CD4-positive, CD25-positive, alpha-beta regulatory T cell (primary cell): ENCODE measurements around the gene JADE2. TPM values are rescaled to one million over a fixed set of nuclear protein-coding genes. Genes with fewer than 3 reads are reported as not detected.

Experiments used
- ATAC-seq, 2 donors: fragments of 150-1000 bp; cut with Tn5 transposase; one replicate each; pipeline ENCODE4 v1.10.0; 2021; ENCODE audit warnings: low read depth in 2 of 2, moderate number of reproducible peaks in 2 of 2, moderate library complexity in 1 of 2
- DNase-seq, 3 donors: peaks; one replicate each; pipeline versions ENCODE4 v3.0.0 to v3.0.0-alpha.2; 2012 to 2022; ENCODE audit warnings: mixed read lengths in 1 of 3
- H3K27ac ChIP-seq: one replicate; pipeline ENCODE4 v1.7.0; 2013; ENCODE audit warnings: mild to moderate bottlenecking, low read length; ENCODE audit not compliant: insufficient read depth, poor library complexity, severe bottlenecking
- H3K27me3 ChIP-seq: one replicate; pipeline ENCODE4 v1.7.0; 2013; ENCODE audit warnings: low read length; ENCODE audit not compliant: control insufficient read depth, insufficient read depth
- H3K36me3 ChIP-seq: one replicate; pipeline ENCODE4 v1.7.0; 2013; ENCODE audit warnings: mild to moderate bottlenecking, low read length, moderate library complexity; ENCODE audit not compliant: control insufficient read depth, insufficient read depth
- H3K4me1 ChIP-seq: 2 replicates; pipeline ENCODE4 v1.7.0; 2013; ENCODE audit warnings: mild to moderate bottlenecking, low read length; ENCODE audit not compliant: insufficient read depth, control insufficient read depth, poor library complexity, severe bottlenecking
- H3K4me3 ChIP-seq: one replicate; pipeline ENCODE4 v1.7.0; 2013; ENCODE audit warnings: low read depth, mild to moderate bottlenecking, low read length, moderate library complexity
- H3K9me3 ChIP-seq, 2 experiments: 1 replicate in 1 of 2; 2 replicates in 1 of 2; pipeline ENCODE4 v1.7.0; 2013; ENCODE audit warnings: low read length in 2 of 2, mild to moderate bottlenecking in 1 of 2, moderate library complexity in 1 of 2; ENCODE audit not compliant: control insufficient read depth in 2 of 2
- H3K27ac Mint-ChIP-seq, 3 donors: one replicate each; pipeline ENCODE4 v1.8.0; 2020 to 2022; ENCODE audit warnings: mild to moderate bottlenecking in 3 of 3, mixed read lengths in 3 of 3, moderate library complexity in 2 of 3
- H3K27me3 Mint-ChIP-seq: one replicate; pipeline ENCODE4 v1.8.0; 2022; ENCODE audit warnings: mild to moderate bottlenecking, mixed read lengths
- H3K36me3 Mint-ChIP-seq: one replicate; pipeline ENCODE4 v1.8.0; 2020; ENCODE audit warnings: mixed read lengths
- H3K4me1 Mint-ChIP-seq, 4 donors: one replicate each; pipeline ENCODE4 v1.8.0; 2020 to 2022; ENCODE audit warnings: mixed read lengths in 4 of 4, mild to moderate bottlenecking in 1 of 4
- H3K4me3 Mint-ChIP-seq, 4 donors: one replicate each; pipeline ENCODE4 v1.8.0; 2020 to 2022; ENCODE audit warnings: mild to moderate bottlenecking in 4 of 4, mixed read lengths in 4 of 4, moderate library complexity in 3 of 4
- H3K9me3 Mint-ChIP-seq, 7 donors: one replicate each; pipeline ENCODE4 v1.8.0; 2020 to 2022; ENCODE audit warnings: mixed read lengths in 7 of 7, mild to moderate bottlenecking in 3 of 7, moderate library complexity in 2 of 7
- polyA plus RNA-seq, 4 donors: library from polyadenylated mRNA; unstranded; fragments of 300-500 nt; fragmentation: Illumina TruSeq; gene quantifications; one replicate each; pipeline ENCODE4 v1.2.3, GENCODE V29; 2021
- total RNA-seq: library from RNA; stranded (reverse); gene quantifications from one replicate; pipeline ENCODE4 v1.2.3, GENCODE V29; 2022

JADE2 gene
- total and polyA plus RNA-seq, 5 donors from 2014 or later: 19.2 to 162 (median 25.9) TPM

DNA sequence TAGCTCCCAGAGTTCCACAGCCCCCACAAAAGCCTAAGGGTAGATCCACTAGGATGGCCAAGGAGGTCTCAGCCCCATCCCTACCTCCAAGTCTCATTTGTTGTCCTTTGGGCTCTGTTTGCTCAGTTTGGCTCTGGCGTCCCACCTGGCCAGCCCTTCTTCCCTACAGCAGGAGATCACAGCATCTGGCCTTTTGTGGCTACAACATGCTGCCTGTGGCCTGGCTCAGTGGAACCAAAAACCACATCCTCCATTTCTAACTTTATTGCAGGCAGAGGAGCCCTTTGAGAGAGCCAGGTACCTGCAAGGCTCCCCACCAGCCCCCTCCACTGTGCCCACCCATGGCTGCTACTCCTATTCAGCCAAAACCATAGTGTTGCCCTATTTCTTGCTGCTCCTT, 11.4 kb downstream of the JADE2 start:
- Histone ChIP-seq H3K36me3 (peaks cover 69% of the 10 kb centered on the region), H3K4me3 (no peak overlapping the region), H3K4me1 (peaks cover 67% of the 10 kb centered on the region), H3K9me3 (no peaks in the 10 kb centered on the region), H3K27me3 (no peaks in the 10 kb centered on the region), H3K27ac (no peak overlapping the region)
- peak overlapping the region; percentile 46 to 79 (median 63) for H3K27ac Mint-ChIP-seq
- ATAC-seq (no peak), DNase-seq (peak in 1 of 3 donors; percentile 27)
- H3K36me3 Mint-ChIP-seq: peaks cover 38% of the 10 kb centered on the region
- no peaks in the 10 kb centered on the region for H3K27me3 Mint-ChIP-seq
- no peaks in the 10 kb centered on the region for H3K9me3 Mint-ChIP-seq
- H3K4me1 Mint-ChIP-seq: peaks cover 16 to 85% (median 45%) of the 10 kb centered on the region in 4 donors
- H3K4me3 Mint-ChIP-seq: peak overlapping the region in 1 of 4 donors; percentile 83

DNA sequence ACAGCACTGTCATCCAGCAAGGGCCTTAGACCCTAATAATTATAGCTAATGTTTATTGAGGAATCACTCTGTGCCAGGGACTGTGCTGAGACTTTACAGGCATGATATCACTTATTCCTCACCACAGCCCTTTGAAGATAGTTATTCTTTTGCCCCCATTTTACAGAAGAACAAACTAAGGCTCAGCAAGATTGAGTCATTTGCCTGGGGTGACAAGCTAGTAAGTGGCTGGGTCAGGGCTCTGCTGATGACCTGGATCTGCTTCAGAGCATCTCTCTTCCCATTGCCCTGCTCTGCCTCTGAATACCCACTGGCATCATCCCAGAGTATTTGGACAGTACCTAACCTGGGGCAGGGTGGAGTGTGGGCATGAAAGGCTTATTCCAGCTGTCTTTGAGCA, 11.8 kb downstream of the JADE2 start:
- Histone ChIP-seq H3K36me3 (peaks cover 72% of the 10 kb centered on the region), H3K4me3 (no peak overlapping the region), H3K27ac (no peak overlapping the region), H3K9me3 (no peaks in the 10 kb centered on the region), H3K4me1 (peaks cover 63% of the 10 kb centered on the region), H3K27me3 (no peaks in the 10 kb centered on the region)
- peak overlapping the region in 2 of 3 donors; percentile 63 to 79 for H3K27ac Mint-ChIP-seq
- peaks cover 16 to 84% (median 41%) of the 10 kb centered on the region in 4 donors for H3K4me1 Mint-ChIP-seq
- peak overlapping the region in 1 of 4 donors; percentile 83 for H3K4me3 Mint-ChIP-seq
- DNase-seq (no peak), ATAC-seq (no peak)
- no peaks in the 10 kb centered on the region for H3K9me3 Mint-ChIP-seq
- H3K36me3 Mint-ChIP-seq: peaks cover 38% of the 10 kb centered on the region
- H3K27me3 Mint-ChIP-seq: no peaks in the 10 kb centered on the region

DNA sequence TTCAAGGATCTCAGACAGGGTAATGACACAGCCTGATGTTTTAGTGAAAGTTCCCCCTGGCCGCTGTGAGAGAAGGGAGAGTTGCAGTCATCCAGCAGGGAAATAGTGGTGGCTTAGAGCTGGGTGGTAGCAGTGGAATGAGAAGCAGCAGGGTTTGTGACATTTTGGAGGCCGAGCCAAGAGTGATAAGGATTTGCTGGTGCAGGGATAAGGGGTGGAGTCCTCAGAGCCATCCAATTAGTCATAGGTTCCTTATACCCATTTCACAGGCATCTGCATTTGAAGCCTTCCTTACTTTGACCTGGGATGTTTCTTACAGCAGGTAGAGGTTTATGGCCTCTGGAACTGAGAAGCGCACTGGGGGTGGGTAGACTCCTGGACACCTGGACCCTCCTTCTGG, 12.8 kb downstream of the JADE2 start:
- no peak overlapping the region for H3K4me3 ChIP-seq
- H3K36me3 ChIP-seq: peaks cover 69% of the 10 kb centered on the region
- ATAC-seq (no peak), DNase-seq (no peak)
- Mint-ChIP-seq H3K9me3 (no peaks in the 10 kb centered on the region), H3K27me3 (no peaks in the 10 kb centered on the region), H3K36me3 (peaks cover 34% of the 10 kb centered on the region), H3K4me1 (peaks cover 12 to 74% (median 32%) of the 10 kb centered on the region in 4 donors), H3K27ac (no peak overlapping the region), H3K4me3 (peak overlapping the region in 1 of 4 donors; percentile 9)
- no peaks in the 10 kb centered on the region for H3K9me3 ChIP-seq
- peak overlapping the region; percentile 23 for H3K27ac ChIP-seq
- no peaks in the 10 kb centered on the region for H3K27me3 ChIP-seq
- peaks cover 54% of the 10 kb centered on the region for H3K4me1 ChIP-seq

DNA sequence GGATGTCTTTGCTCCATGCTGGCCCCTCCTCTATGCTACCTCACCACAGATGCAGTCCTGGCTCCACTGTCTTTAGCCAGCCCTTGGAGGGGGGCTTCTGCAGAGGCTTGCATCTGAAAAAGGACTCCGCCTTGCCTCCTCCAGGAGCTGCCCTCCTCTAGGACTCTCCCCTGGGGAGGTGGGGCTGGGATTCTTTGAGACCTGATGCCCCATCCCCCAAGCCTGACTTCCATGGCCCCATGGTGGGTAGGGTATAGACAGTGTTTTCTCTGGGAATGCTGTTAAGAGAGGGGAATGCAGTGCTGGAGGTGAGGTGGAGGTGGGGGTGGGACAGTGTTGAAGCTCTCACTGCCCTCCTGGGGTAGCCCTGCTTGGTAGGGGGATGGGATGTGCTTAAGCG, 14.3 kb downstream of the JADE2 start:
- Histone ChIP-seq H3K36me3 (peaks cover 67% of the 10 kb centered on the region), H3K4me3 (no peak overlapping the region), H3K27ac (peak overlapping the region; percentile 41), H3K4me1 (peaks cover 54% of the 10 kb centered on the region), H3K9me3 (no peaks in the 10 kb centered on the region), H3K27me3 (no peaks in the 10 kb centered on the region)
- no peak for ATAC-seq
- H3K27me3 Mint-ChIP-seq: no peaks in the 10 kb centered on the region
- peak overlapping the region in 2 of 4 donors; percentile 15 to 68 for H3K4me3 Mint-ChIP-seq
- H3K9me3 Mint-ChIP-seq: no peaks in the 10 kb centered on the region
- no peak for DNase-seq
- peaks cover 33% of the 10 kb centered on the region for H3K36me3 Mint-ChIP-seq
- H3K27ac Mint-ChIP-seq: no peak overlapping the region
- H3K4me1 Mint-ChIP-seq: peaks cover 12 to 74% (median 39%) of the 10 kb centered on the region in 4 donors

DNA sequence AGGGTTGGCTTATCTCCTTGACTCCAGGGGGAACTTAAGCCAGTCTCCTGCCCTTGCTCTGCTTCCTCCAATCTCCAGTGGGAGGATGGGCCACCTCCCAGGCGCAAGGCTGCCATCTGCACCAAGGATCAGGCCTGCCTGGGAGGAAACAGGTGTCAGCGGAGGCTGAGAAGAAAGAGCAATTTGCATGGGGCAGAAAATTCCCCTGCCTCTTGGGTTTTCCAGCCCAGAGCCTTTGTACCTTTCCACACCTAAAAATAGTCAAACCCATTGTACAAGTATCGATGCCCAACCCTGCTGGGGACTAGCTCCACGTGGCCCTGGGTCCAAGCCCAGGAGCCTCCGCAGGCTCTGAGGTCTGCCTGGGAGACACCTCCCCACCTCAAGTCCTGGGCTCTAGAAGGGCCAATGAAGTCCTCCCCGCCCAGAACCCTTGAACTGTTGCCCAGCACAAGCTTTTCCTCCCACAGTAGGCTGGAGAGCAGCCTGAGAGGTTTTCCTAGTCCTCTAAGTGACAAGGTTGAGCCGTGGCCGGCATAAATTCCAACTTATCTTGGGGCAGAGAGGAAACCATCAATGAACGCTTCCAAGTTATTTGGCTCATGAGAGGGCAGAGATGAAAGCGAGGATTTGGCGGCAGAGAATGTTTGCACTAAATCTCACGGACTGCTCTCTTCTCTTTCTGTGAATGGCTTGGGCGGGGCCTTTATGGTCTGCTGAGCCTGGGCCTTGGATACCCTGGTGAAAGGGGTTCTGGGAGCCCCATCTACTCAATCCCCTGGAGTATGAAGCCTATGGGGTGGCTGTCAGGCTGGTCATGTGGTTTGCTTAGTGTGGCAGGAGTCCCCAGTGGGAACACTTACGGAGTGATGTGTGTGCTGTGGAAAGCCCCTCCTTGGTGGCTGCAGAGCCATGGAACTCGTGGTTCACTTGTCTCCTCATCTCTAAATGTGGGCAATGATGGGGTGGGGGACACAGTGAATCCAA, 15.6 kb downstream of the JADE2 start:
- no peak overlapping the region for H3K4me3 ChIP-seq
- H3K4me1 ChIP-seq: peaks cover 54% of the 10 kb centered on the region
- peak overlapping the region; percentile 59 for H3K27ac ChIP-seq
- H3K36me3 ChIP-seq: peaks cover 70% of the 10 kb centered on the region
- peaks cover 13 to 74% (median 41%) of the 10 kb centered on the region in 4 donors for H3K4me1 Mint-ChIP-seq
- peaks cover 27% of the 10 kb centered on the region for H3K36me3 Mint-ChIP-seq
- no peaks in the 10 kb centered on the region for H3K27me3 ChIP-seq
- peak overlapping the region in 2 of 4 donors; percentile 15 to 68 for H3K4me3 Mint-ChIP-seq
- H3K27ac Mint-ChIP-seq: peak overlapping the region in 2 of 3 donors; percentile 74 to 82
- no peaks in the 10 kb centered on the region for H3K9me3 ChIP-seq
- H3K27me3 Mint-ChIP-seq: no peaks in the 10 kb centered on the region
- ATAC-seq (peak in 1 of 2 donors; percentile 6), DNase-seq (no peak)
- no peaks in the 10 kb centered on the region for H3K9me3 Mint-ChIP-seq

DNA sequence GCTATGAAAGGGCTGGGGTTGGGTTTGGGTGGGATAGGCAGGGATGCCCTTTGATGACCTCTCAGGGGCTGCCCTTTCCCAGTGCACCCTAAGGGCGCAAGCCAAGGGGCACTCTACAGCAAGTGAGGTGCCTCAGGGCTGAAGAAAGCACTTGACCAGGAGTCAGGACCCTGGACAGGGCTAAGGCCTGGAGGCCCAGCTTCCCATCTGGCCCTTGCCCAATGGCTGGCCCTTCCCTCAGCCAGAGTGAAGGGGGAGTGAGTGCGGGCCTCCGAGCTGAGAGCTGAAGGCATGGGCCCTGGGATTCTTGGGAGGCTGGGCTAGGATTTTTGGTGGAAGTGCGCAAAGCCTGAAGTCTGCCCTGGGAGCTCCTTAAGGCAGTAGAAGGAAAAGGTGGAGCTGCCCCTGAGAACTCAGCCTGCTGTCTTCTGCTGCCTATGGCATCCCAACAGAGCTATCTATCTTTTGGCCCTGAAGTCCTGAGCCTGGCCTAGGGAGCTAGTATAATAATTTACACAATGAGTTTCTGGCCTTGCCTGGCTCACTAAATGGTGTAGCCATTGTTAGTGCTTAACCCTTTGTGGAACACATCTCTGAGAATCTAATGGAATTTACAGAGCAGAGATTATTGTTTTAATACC, 16.4 kb downstream of the JADE2 start:
- peaks cover 20% of the 10 kb centered on the region for H3K36me3 Mint-ChIP-seq
- ATAC-seq: no peak
- peaks cover 51% of the 10 kb centered on the region for H3K4me1 ChIP-seq

DNA sequence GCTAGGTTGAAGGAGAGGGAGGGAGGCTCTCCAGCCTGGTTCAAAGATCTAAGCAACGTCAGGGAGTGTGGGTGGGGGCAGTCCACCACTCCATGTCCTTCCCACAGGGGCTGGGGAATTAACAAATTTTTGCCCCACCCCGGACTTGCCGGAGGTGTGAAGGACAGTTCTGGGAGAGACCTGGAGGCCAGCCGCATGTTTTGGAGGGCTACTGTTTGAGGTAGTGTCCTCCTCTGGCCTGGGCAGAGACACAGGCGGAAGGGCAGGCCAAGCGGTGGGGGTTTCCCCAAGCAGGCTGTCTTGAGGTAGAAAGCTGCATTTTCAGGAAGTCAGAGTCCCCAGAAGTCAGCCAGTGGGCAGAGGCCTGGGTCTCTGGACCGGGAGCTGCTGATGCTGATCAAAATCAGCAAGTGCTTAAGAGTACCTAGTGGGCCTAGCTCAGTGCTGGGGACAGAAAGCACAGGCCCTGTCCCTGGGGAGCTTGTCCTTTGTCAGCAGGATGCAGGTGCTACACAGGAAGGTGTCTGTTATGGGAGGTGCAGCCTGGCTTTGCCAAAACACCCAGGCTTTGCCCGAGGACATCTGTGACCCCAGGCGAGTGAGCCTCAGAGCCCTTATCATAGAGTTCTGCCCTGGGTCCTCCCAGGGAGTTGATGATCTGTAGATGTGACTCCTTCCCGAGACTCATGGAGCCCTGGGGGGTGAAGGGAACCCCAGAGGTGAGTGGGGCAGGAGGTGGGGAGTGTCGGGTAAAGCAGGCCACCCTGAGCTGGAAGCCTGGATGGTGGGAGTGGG, 18.5 kb downstream of the JADE2 start:
- peak overlapping the region; percentile 78 to 96 (median 92) for H3K27ac Mint-ChIP-seq
- no peaks in the 10 kb centered on the region for H3K9me3 Mint-ChIP-seq
- Histone ChIP-seq H3K27ac (peak overlapping the region; percentile 81), H3K36me3 (peaks cover 68% of the 10 kb centered on the region), H3K4me1 (peaks cover 50% of the 10 kb centered on the region), H3K4me3 (peak overlapping the region; percentile 57), H3K27me3 (no peaks in the 10 kb centered on the region), H3K9me3 (no peaks in the 10 kb centered on the region)
- peak in 2 of 3 donors; percentile 21 to 75 for DNase-seq
- peak; percentile 55 to 62 for ATAC-seq
- H3K4me1 Mint-ChIP-seq: peaks cover 10 to 72% (median 43%) of the 10 kb centered on the region in 4 donors
- peaks cover 6% of the 10 kb centered on the region for H3K36me3 Mint-ChIP-seq
- peak overlapping the region; percentile 34 to 84 (median 69) for H3K4me3 Mint-ChIP-seq
- H3K27me3 Mint-ChIP-seq: no peaks in the 10 kb centered on the region

More for the DNA sequence above, 16.4 kb downstream of the JADE2 start:
- no peaks in the 10 kb centered on the region for H3K9me3 ChIP-seq
- Mint-ChIP-seq H3K27ac (peak overlapping the region in 1 of 3 donors; percentile 96), H3K4me1 (peaks cover 10 to 69% (median 36%) of the 10 kb centered on the region in 4 donors), H3K27me3 (no peaks in the 10 kb centered on the region), H3K9me3 (no peaks in the 10 kb centered on the region), H3K4me3 (peak overlapping the region in 1 of 4 donors; percentile 23)
- no peak for DNase-seq
- H3K4me3 ChIP-seq: no peak overlapping the region
- H3K27me3 ChIP-seq: no peaks in the 10 kb centered on the region
- H3K36me3 ChIP-seq: peaks cover 66% of the 10 kb centered on the region
- peak overlapping the region; percentile 59 for H3K27ac ChIP-seq
